Fibroblast of pulmonary artery (primary cell): Measurements from ENCODE around the gene FURIN.
"Not testable (repeated sequence)": the region's sequence is repeated elsewhere in the genome, so short reads cannot be mapped to it uniquely, and the experiment has no call there.

Experiments
- DNase-seq: peaks from one replicate; pipeline ENCODE4 v3.0.0-alpha.2; 2010; ENCODE audit warnings: low read depth
- H3K4me3 ChIP-seq: replicated peaks from 2 replicates; pipeline ENCODE4 v1.5.1; 2011; ENCODE audit warnings: low read depth, mild to moderate bottlenecking, control low read depth, low read length, moderate library complexity
- TF ChIP-seq, protein P1 (sequence below): IDR thresholded peaks from 2 replicates; pipeline ENCODE4 v1.5.1; 2011; ENCODE audit warnings: mild to moderate bottlenecking, control low read depth, low read length, inconsistent platforms; ENCODE audit errors: missing control alignments

The FURIN gene

DNA sequence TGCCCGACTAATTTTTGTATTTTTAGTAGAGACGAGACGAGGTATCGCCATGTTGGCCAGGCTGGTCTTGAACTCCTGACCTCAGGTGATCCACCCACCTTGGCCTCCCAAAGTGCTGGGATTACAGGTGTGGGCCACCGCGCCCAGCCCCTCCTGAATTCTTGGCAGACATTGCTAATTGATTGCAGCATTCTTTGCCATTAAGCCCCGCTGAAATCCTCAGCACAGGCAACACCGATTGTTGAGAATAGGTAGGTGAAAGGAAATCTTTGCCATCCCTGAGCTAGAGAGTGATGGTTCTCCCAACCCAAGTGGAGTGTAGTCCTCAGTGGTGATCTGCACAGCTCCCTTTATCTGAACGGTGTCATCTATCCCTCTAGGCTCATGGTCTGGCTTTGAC is 36.4 kb downstream of the FURIN start:
- TF ChIP-seq, protein P1, sequence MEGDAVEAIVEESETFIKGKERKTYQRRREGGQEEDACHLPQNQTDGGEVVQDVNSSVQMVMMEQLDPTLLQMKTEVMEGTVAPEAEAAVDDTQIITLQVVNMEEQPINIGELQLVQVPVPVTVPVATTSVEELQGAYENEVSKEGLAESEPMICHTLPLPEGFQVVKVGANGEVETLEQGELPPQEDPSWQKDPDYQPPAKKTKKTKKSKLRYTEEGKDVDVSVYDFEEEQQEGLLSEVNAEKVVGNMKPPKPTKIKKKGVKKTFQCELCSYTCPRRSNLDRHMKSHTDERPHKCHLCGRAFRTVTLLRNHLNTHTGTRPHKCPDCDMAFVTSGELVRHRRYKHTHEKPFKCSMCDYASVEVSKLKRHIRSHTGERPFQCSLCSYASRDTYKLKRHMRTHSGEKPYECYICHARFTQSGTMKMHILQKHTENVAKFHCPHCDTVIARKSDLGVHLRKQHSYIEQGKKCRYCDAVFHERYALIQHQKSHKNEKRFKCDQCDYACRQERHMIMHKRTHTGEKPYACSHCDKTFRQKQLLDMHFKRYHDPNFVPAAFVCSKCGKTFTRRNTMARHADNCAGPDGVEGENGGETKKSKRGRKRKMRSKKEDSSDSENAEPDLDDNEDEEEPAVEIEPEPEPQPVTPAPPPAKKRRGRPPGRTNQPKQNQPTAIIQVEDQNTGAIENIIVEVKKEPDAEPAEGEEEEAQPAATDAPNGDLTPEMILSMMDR = no peak
- no peak overlapping the region for H3K4me3 ChIP-seq
- DNase-seq = no peak

DNA sequence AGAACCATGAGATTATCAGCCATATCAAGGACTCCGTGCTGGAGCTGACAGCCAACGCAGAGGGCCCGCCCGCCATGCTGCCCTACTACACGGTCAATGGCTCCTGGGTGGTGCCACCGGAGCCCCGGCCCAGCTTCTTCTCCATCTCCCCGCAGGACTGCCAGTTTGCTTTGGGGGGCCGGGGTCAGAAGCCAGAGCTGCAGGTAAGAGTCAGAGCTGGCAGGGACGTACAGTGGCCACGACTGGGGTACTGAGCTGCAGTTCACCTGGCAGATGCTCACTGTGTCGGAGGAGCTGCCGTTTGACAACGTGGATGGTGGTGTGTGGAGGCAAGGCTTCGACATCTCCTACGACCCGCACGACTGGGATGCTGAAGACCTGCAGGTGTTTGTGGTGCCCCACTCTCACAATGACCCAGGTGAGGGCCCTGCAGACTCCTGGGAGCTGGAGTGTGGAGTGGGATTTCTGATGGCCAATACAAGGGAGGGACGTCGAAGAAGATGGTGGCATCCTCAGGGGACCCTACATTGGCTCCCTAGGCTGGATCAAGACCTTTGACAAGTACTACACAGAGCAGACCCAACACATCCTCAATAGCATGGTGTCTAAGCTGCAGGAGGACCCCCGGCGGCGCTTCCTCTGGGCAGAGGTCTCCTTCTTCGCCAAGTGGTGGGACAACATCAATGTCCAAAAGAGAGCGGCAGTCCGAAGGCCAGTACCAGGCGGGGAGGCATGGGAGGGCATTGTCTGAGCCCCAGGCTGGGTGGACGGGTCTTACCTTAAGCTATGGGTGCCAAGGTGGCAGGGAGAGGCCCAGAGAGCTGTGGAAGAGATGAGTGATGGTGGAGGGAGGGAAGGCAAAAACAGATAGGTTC is 37.2 kb downstream of the FURIN start:
- TF ChIP-seq, protein P1 = no peak
- H3K4me3 ChIP-seq = no peak overlapping the region
- no peak for DNase-seq

DNA sequence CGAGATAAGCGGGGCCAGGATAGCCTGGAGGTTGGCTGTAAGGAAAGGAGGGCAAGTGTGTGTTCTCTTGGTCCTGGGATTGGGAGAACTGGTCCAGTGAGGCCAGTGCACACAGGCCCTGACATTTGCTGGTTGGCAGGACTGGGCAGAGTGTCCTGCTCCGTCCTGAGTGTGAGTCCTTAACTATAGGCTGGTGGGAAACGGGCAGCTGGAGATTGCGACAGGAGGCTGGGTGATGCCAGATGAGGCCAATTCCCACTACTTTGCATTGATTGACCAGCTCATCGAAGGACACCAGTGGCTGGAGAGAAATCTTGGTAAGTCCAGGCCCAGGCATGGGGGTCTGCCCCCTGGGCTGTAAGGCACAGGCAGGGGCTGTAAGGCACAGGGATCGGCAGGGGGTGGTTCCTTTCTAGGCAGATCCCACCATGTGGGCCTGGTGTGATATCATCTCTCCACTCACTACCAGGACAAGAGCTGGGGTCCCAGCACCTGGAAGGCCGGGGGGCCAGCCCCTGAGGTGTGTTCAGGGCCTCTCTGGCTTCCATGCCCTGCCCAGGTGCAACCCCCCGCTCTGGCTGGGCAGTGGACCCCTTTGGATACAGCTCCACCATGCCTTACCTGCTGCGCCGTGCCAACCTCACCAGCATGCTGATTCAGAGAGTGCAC is 37.9 kb downstream of the FURIN start:
- no peak overlapping the region for H3K4me3 ChIP-seq
- no peak for DNase-seq
- TF ChIP-seq, protein P1 = no peak

DNA sequence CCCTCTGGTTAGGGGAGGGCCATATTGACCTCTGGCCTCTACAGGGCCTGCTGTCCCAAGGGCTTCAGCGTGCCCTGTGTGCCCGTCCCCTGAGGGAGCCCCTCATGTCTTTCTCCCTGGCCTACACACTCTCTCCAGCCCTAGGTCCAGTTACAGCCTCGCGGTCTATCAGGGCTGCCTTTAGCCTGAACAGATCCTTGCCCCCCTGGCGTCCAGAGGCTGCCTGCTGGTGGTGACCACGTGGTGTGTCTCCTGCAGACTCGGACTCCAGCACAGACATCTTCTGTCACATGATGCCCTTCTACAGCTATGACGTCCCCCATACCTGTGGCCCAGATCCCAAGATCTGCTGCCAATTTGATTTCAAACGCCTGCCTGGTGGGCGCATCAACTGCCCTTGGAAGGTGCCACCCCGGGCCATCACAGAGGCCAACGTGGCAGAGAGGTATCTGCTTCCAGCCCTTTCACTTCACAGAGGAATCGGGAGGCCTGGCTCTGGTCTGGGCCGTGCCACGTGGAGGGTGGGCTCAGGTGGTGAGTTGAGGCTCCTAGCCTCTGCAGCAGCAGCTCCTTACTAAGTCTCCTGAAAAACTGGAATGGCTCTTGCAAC is 38.8 kb downstream of the FURIN start:
- no peak overlapping the region for H3K4me3 ChIP-seq
- TF ChIP-seq, protein P1 = no peak
- no peak for DNase-seq

DNA sequence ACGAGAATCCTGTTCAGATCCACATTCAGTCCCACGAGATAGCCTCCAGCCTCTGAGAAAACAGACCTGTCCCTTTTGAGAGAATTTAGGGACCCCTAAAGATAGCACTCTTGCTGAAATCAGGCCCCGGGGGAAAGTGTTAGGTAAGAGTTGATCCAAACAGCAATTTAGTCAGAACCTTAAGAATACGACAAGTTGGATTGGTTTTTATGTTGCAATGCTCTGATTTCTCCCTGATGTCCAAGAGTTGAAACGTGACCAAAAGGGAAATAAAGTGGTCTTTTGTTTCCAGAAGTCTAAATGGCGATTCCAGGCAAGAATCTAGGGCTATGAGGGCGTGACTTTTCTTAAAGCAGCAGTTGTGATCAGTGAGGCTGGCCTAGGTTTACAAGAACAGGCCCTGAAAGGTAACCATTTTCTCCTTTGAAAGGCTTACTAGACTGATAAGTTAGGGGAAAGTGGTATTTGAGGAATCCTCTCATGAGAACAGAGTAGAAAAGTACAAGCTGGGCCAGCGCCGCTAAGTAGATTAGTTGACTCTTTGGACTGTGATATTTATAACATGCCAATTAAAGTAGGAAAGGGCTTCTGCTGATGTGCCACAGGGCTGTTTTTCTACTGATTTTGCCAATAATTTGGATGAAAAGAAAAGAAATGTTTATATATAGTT is 39.6 kb downstream of the FURIN start:
- no peak for DNase-seq
- TF ChIP-seq, protein P1 = no peak
- H3K4me3 ChIP-seq = no peak overlapping the region

DNA sequence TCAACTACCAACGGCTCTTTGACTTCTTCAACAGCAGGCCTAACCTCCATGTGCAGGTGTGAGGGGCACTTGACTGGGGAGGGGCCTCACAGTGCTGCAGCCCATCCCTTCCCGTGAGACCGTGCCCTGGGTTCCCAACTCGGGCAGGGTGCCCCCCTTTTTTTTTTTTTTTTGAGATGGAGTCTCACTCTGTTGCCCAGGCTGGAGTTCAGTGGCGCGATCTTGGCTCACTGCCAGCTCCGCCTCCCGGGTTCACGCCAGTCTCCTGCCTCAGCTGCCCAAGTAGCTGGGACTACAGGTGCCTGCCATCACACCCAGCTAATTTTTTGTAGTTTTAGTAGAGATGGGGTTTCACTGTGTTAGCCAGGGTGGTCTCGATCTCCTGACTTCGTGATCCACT is 41.1 kb downstream of the FURIN start:
- not testable (repeated sequence) for DNase-seq, H3K4me3 ChIP-seq

DNA sequence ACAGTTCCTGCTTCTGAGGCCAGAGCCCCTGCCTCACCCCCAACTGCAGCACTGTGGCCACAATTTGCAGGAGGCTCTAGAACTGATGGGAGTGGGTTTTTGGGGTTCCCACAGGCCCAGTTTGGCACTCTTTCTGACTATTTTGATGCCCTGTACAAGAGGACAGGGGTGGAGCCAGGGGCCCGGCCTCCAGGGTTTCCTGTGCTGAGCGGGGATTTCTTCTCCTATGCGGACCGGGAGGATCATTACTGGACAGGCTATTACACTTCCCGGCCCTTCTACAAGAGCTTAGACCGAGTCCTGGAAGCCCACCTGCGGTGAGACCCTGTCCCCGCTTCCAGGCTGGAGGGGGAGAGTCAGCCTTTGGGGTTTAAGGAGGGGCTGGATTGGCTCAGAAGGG is 41.6 kb downstream of the FURIN start:
- TF ChIP-seq, protein P1 = no peak
- DNase-seq = no peak
- H3K4me3 ChIP-seq = no peak overlapping the region
